Upper lobe of right lung (tissue), 1 donor: ENCODE results near the gene ZNF302. TPM values are rescaled to one million over a fixed set of nuclear protein-coding genes. Genes with fewer than 3 reads are reported as not detected.
"Not testable (repeated sequence)": the region's sequence is repeated elsewhere in the genome, so short reads cannot be mapped to it uniquely, and the experiment has no call there.

Experiments used
- ATAC-seq: fragments of 200-7000 bp; cut with Tn5 transposase; one replicate; pipeline ENCODE4 v1.9.1; 2020; ENCODE audit warnings: mild to moderate bottlenecking, moderate library complexity
- DNase-seq: peaks from one replicate; pipeline ENCODE4 v3.0.0-alpha.2; 2020
- H3K27ac ChIP-seq: fragments of 200-600 bp; one replicate; pipeline ENCODE4 v1.8.0; 2022
- H3K27me3 ChIP-seq: fragments of 200-600 bp; one replicate; pipeline ENCODE4 v1.8.0; 2022; ENCODE audit warnings: mild to moderate bottlenecking
- H3K36me3 ChIP-seq: fragments of 200-600 bp; one replicate; pipeline ENCODE4 v1.8.0; 2022
- H3K4me1 ChIP-seq: fragments of 200-600 bp; one replicate; pipeline ENCODE4 v1.8.0; 2022
- H3K4me3 ChIP-seq: fragments of 200-600 bp; one replicate; pipeline ENCODE4 v1.8.0; 2022; ENCODE audit warnings: mild to moderate bottlenecking
- H3K9me3 ChIP-seq: fragments of 200-600 bp; one replicate; pipeline ENCODE4 v1.8.0; 2022
- intact Hi-C: fragments of 100-400 bp; cut with DNase I; formaldehyde crosslinking; loops from one replicate; pipeline ENCODE4 v1.11.0; 2022
- total RNA-seq: library from RNA; stranded (reverse); fragmentation: NEBNext Ultra II Directional; extraction: Animal tissue kit (Norgen Biotek cat#: 25700); gene quantifications from one replicate; pipeline ENCODE4 v1.2.1, GENCODE V29; 2021
- TF ChIP-seq, protein P1 (sequence below): fragments of 200-600 bp; IDR thresholded peaks from one replicate; pipeline ENCODE4 v1.8.0; 2022; ENCODE audit warnings: antibody characterized with exemption
- donor health status: DM: no; HTN: yes; CAD: no; lungs with severe emphysema.

Gene ZNF302
- total RNA-seq, 1 donor from 2014 or later = 28.2 TPM

DNA sequence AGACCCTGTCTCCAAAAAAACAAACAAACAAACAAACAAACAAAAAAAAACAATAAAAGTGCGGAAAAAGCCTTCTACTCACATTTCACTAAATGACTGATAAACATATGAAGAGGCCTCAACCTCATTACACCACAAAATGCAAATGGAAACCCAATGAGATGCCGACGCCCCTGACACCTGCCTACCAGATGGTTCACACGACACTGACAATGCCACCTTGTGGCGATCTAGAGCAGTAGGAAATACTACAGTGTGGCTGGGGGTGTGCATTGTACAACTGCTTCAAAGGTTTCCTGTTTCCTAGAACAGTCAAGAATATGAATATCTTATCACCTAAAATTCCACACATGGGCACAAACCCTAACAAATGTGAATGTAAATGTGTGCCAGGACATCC is 14.6 kb upstream of the ZNF302 start:
- TF ChIP-seq, protein P1, sequence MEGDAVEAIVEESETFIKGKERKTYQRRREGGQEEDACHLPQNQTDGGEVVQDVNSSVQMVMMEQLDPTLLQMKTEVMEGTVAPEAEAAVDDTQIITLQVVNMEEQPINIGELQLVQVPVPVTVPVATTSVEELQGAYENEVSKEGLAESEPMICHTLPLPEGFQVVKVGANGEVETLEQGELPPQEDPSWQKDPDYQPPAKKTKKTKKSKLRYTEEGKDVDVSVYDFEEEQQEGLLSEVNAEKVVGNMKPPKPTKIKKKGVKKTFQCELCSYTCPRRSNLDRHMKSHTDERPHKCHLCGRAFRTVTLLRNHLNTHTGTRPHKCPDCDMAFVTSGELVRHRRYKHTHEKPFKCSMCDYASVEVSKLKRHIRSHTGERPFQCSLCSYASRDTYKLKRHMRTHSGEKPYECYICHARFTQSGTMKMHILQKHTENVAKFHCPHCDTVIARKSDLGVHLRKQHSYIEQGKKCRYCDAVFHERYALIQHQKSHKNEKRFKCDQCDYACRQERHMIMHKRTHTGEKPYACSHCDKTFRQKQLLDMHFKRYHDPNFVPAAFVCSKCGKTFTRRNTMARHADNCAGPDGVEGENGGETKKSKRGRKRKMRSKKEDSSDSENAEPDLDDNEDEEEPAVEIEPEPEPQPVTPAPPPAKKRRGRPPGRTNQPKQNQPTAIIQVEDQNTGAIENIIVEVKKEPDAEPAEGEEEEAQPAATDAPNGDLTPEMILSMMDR = peak; percentile 52
- Histone ChIP-seq H3K9me3 (no peaks in the 10 kb centered on the region), H3K27ac (no peak overlapping the region), H3K4me1 (peaks cover 10% of the 10 kb centered on the region), H3K27me3 (no peaks in the 10 kb centered on the region), H3K36me3 (no peaks in the 10 kb centered on the region), H3K4me3 (no peak overlapping the region)
- ATAC-seq = peak; percentile 66
- no peak for DNase-seq
- intact Hi-C loops = no loop called here

DNA sequence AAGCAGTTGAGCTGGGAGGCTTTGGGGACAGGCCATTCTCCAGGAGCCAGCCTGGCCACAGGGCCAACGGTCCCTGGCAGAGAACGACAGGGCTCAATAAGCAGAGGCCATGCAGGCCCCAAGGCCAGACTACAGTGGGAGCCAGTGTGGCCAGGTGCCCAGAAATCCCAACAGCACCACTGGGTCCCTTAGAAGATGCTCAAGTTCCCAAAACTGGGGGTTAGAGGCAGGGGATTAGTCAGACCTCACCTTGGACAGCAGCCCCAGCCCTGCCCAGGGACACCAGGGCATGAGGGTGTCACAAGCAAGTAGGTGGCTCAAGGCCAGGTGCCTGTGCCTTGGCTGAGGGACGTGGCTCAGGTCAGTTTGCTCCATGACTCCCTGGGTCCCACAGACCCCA is 13.3 kb upstream of the ZNF302 start:
- DNase-seq (no peak), ATAC-seq (no peak)
- Histone ChIP-seq H3K36me3 (no peaks in the 10 kb centered on the region), H3K4me3 (no peak overlapping the region), H3K4me1 (peaks cover 10% of the 10 kb centered on the region), H3K9me3 (no peaks in the 10 kb centered on the region), H3K27ac (no peak overlapping the region), H3K27me3 (no peaks in the 10 kb centered on the region)
- TF ChIP-seq, protein P1 = no peak
- intact Hi-C loops = no loop called here

DNA sequence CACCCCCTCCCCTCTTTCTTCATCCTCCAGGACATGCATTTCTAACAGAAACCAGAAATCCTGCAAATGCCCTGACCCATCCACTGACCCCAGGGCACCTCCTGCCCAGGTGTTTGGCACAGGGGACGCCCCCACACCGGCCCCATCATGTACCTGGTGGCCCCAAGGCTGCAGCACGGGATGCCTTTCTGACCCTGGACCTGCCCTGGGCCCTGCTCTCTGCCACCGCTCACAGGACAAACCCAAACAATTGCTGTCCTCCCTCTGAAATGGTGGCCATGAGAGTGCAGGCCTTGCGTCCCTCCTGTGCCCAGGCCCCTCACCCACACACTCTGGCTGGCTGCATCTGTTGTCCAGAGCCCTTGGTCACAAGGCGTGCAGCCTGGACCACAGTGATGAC is 12.6 kb upstream of the ZNF302 start:
- H3K36me3 ChIP-seq = no peaks in the 10 kb centered on the region

DNA sequence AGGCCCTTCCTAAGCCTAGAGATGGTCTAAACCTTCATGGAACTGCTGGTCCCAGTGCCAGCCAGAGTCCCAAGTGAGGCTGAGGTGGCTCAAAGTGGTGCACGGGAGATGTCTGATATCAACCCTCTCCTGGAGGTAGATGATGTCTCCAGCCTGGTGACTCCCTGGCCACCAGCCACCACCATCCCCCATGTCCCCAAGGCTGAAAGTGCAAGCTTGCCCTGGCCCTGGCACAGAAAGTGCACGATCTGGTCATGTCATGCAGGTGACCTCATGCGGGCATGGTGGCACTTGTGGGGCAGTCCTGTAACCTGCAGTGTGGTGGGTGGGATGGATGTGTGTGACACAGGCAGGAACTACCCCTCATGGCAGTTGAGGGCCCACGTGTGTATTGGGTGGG is 12.2 kb upstream of the ZNF302 start:
- H3K27ac ChIP-seq, H3K4me3 ChIP-seq, DNase-seq, ATAC-seq, intact Hi-C loops, H3K36me3 ChIP-seq, H3K9me3 ChIP-seq, H3K4me1 ChIP-seq, H3K27me3 ChIP-seq: not testable (repeated sequence)

More for the DNA sequence above, 12.6 kb upstream of the ZNF302 start:
- Histone ChIP-seq H3K9me3 (no peaks in the 10 kb centered on the region), H3K27me3 (no peaks in the 10 kb centered on the region), H3K27ac (no peak overlapping the region), H3K4me1 (peaks cover 10% of the 10 kb centered on the region), H3K4me3 (no peak overlapping the region)
- DNase-seq = no peak
- intact Hi-C loops = no loop called here
- TF ChIP-seq, protein P1 = no peak
- ATAC-seq = no peak

DNA sequence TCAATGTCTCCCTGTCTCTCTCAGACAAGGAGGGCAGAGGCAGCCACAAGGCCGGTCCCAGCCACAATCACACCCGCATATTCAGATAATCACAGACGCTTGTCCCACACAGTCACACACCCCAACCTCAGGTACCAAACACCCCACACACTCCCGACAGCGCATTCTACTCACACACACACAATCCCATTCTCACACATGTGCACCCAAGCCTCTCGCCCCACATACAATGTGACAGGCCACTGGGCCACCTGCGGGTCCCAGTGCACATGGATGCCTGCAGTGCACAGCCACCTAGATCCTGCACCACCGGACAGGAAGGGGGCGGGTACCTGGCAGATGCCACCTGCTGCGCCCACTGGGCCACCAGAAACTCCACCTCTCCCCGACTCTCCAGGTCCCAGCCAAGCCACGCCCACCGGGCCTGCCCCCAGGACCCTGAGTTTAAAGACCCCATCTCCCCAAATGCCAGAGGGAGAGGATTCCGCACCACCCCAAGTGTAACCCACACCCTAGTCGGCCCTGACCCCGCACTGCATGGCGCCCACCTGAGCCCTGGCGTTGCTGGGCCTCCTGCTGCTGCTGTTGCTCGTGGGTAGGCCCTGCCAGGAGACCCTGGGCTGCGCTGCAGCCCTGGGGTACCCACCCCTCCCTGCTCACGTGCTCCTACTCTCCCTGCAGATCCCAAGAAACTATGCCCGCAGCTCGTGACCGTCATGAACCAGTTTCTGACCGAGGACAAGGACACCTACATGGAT is 11.1 kb upstream of the ZNF302 start:
- Histone ChIP-seq H3K4me3 (no peak overlapping the region), H3K36me3 (no peaks in the 10 kb centered on the region), H3K27ac (no peak overlapping the region), H3K27me3 (no peaks in the 10 kb centered on the region), H3K9me3 (no peaks in the 10 kb centered on the region), H3K4me1 (peaks cover 10% of the 10 kb centered on the region)
- ATAC-seq (no peak), DNase-seq (no peak)
- TF ChIP-seq, protein P1 = no peak
- intact Hi-C loops = no loop called here

DNA sequence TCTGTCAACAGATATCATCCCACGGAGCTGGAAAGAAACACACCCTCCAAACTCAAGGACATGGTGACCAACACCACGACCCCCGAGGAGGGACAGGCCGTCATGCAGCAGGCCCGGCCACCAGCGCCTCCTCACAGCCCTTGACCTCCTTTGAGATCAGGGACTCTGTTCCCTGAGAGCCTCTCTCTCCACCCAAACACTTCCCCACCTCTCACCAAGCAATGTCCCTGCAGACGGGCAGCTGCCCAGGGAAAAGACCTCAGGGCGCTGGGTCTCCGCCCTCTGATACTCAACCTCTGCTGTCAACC is 10.6 kb upstream of the ZNF302 start:
- Histone ChIP-seq H3K9me3 (no peaks in the 10 kb centered on the region), H3K4me3 (peak overlapping the region; percentile 39), H3K27me3 (no peaks in the 10 kb centered on the region), H3K4me1 (peaks cover 5% of the 10 kb centered on the region), H3K27ac (peak overlapping the region; percentile 71), H3K36me3 (no peaks in the 10 kb centered on the region)
- intact Hi-C loops = no loop called here
- TF ChIP-seq, protein P1 = no peak
- ATAC-seq = peak; percentile 24
- DNase-seq = no peak
